NCI-H2171 (cell line): ENCODE measurements around the gene CABCOCO1.
"Not testable (repeated sequence)": the region's sequence is repeated elsewhere in the genome, so short reads cannot be mapped to it uniquely, and the experiment has no call there.

Experiments
- DNase-seq: peaks from one replicate; lab custom pipeline; 2025; lab: John Stamatoyannopoulos, UW

CABCOCO1 gene

DNA sequence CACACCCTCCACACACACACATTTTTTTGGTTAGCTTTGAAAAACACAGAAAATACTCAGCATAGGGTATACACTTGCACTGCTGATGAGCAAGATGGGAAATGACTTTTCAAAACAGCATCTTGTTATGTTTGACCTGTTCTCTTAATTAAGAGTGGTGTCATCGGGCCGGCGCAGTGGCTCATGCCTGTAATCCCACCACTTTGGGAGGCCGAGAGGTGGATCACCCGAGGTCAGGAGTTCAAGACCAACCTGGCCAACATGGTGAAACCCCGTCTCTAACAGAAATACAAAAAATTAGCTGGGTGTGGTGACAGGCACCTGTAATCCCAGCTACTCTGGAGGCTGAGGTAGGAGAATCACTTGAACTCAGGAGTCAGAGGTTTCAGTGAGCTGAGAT lies 56.7 kb downstream of the CABCOCO1 start:
- not testable (repeated sequence) for DNase-seq

DNA sequence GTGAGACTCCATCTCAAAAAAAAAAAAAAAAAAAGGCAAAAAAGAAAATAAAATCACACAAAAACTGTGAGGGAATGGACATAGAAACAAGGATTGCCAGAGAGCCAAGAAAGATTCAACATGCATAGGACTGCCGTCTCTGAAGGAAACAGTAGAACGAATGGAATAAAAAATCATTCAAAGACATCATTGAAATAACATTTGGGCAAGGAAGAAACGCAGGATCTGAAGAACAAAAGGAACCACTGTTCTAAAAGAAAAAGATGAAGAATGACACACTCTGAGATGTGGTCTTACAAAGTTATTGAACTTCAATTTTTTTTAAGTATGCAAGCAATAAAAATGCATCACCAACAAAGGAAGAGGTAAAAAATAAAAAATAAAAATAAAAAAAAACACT lies 57.2 kb downstream of the CABCOCO1 start:
- no peak for DNase-seq

DNA sequence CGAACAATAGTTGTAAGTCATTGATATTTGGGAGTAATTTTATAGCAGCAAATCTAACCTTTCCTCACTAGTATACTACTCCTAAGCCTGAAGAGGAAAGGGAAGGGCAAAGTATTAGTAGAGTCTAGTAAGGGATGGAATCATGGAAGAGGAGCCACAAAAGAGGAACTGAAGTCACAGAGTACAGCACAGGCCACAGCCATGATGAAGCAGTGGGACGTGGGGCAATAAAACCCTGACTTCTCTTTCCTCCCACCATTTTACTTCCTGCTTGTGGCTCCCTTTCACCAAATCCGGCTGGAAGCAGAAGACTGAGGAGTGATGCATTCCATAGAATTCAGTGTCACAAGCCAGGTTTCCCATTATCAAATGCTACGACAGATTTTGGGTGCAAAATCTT lies 58.7 kb downstream of the CABCOCO1 start:
- DNase-seq, result no peak

DNA sequence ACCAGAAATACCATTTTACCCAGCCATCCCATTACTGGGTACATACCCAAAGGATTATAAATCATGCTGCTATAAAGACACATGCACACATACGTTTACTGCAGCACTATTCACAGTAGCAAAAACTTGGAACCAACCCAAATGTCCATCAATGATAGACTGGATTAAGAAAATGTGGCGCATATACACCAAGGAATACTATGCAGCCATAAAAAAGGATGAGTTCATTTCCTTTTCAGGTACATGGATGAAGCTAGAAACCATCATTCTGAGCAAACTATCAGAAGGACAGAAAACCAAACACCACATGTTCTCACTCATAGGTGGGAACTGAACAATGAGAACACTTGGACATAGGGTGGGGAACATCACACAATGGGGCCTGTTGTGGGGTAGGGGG lies 62.5 kb downstream of the CABCOCO1 start:
- DNase-seq, result not testable (repeated sequence)

DNA sequence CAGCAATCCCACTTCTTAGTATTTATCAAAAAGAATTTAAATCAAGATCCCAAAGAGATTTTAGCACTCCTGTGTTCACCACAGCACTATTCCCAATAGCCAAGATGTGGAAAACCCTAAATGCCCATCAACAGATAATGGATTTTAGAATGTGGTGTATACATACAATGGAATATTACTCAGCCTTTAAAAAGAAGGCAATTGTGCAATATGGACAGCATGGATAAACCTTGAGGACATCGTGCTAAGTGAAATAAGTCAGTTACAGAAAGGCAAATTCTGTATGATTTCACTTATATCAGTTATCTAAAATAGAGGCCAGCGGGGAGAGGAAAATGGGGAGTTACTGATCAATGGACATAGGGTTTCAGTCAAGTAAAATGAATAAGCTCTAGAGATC lies 66.9 kb downstream of the CABCOCO1 start:
- DNase-seq, result no peak

DNA sequence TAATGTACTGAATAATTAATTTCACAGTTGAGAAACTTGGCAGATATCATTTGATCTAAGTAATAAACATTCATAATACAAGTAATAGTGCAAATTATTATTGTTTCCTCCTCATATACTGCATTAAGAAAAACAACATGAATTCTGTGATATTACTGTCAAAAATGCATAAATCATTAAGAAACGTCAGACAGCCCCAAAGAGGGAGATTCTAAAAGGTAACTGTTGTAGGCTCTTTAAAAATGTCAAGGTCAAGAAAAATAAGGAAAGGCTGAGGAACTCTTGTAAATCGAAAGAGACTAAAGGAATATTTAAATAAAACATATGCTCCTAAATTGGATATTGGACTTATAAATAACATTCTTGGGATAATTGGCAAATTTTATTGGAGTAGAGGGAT lies 67.9 kb downstream of the CABCOCO1 start:
- no peak for DNase-seq

DNA sequence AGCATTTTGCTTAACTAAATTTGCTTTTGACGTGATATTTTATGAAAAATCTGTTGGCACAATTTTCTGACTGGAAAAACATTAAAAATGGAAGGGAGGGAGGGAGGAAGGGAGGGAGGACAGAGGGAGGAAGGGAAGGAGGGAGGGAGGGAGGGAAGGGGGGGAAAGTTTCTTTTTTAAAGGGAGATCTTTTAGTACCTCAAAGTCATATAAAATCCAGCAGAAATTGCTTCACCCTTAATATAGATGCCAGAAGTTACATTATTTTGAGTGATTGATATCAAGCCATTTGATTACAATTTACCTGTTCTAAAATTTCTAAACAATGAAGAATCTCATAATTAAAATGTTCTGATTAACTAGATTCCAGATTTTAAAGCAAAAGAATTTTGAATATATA lies 68.9 kb downstream of the CABCOCO1 start:
- DNase-seq, result no peak

DNA sequence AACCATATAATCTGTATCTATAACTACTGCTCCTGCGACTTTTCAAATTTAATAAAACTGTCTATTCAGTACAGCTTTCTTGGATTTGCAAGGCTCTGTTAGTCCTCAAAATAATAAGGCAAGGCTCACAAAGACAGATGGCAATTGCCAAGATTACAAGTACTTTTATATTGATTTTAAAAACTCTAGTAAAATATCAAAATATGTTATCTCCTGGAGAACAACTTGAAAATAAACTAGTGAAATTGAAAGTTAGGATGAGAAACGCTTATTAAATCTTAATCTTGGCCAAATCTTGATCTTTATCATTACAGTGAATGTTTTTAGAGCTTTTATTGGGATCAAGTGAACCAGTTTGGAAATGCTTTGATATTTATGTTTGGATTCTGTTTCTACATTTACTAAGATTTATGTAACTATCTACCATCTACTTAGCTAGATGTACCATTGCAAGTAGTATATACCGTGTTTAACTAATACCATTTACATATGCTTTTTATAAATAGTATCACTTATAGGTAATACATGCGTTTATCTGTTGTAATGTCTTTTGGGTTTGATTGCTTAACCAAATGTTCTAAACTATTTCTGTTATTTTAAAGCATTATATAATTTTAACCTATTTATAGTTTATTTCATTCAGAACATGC lies 70.0 kb downstream of the CABCOCO1 start:
- DNase-seq, result no peak

DNA sequence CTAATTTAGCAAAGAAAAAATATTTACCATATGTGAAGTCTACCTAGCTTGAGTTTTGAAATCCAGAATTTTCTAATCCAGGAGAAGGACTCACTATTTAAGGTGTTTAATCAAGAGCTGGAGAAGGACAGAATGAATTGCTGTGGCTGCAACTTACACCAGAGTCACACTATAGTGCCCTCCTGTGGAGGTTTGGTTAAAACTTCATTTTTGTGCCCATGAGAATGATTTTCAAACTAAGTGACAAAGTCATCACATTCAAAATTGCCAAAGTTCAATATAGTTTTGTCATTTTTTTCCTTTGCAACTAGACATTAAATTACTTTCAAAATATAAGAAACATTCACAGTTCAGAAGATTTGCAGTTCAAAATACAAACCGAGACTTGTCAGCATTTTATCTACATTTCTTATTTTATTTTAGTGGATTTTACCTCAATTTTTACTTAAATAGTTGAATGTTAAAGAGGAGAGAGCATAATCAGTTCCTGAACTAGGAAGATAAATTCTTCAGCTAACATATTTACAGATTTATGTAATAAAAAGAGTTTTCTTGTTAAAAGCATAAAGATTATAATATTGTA lies 70.7 kb downstream of the CABCOCO1 start:
- DNase-seq, result peak; percentile 20

DNA sequence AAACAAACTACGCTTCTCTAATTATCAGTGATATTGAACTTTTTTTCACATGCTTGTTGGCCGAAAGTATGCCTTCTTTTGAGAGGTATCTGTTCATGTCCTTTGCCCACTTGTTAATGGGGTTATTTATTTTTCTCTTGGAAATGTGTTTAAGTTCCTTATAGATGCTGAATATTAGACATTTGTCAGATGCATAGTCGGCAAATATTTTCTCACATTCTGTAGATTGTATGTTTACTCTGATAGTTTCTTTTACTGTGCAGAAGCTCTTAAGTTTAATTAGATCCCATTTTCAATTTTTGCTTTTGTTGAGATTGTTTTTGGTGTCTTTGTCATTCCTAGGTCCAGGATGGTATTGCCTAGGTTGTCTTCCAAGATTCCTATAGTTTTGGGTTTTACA lies 73.2 kb downstream of the CABCOCO1 start:
- no peak for DNase-seq

DNA sequence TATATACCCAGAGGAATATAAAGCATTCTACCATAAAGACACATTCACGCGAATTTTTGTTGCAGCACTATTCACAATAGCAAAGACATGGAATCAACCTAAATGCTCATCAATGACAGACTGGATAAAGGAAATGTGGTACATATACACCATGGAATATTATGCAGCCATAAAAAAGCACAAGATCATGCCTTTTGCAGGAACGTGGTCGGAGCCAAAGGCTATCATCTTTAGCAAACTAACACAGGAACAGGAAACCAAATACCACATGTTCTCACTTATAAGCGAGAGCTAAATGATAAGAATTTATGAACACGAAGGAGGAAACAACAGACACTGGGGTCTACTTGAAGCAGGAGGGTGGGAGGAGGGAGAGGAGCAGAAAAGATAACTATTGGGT lies 74.7 kb downstream of the CABCOCO1 start:
- DNase-seq, result not testable (repeated sequence)

DNA sequence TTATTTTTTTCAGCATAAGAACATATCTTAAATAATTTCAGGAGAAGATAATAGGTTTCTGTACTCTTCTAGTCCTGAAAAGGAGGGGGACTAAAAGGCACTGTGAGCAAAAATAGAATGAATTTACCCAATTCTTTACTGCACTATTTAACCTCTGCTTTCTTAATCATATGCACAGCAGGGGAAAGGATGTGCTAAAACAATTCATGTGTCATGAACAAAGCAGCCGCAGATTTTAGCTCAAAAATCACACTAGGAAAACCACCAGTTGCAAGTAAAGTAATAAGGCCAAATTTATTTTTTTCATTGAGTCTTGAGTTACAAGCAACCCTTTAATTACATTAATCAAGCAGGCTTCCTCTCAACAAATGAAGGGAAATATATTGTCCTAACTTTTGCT lies 80.1 kb downstream of the CABCOCO1 start:
- no peak for DNase-seq

DNA sequence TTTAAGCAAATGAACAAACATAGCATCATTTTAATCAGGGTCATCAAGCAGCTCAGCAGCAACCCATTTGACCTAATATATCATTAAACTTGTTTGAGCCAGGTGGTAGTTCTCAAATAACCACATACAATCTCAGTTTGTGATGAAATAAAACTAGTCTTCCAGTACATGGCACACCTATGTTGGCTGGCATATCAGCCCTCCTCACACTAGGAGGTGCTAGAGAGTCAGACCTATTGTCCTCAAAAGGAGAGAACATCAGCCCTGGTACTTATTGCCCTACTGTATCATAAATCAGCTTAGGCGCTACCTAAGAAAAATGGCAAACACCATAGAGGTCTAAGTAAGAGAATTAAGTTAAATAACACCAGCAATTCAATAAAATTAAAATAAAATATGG lies 81.7 kb downstream of the CABCOCO1 start:
- DNase-seq, result no peak

DNA sequence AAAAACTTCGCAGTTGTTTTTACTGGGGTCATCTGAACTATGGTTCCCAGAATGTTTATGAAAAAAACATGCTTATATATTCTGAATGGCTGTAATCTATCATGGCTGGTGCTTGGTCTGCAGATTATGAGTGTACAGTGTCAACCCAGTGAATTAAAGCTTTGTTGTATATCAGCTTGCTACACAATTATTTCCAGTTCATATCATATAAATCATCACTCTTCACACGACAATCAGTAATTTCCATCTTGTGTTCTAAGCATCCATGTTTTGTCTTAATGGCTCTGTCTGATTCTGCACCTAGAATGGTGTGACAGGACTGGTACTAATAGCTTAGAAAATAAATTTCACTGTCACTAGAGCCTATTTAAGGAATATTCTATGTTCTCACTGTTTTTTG lies 83.6 kb downstream of the CABCOCO1 start:
- DNase-seq, result no peak

DNA sequence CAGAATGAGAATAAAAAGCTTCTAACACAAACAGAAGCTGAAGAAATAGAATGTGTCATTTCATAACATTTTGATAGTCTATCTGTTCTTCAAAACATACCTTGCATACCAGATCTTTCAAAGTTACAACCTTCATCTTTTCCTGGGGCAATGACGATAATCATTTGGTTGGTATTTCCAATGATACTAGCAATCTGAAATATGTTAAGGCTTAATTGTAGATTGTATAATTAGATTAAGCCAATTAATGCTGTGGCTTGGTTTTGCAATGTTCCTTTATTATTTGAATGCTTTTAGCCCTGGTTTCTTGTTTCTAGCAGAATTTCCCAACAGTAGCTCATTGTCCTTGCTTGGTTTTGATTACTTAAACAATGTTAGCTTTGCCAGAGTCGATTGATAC lies 84.6 kb downstream of the CABCOCO1 start:
- DNase-seq, result no peak

DNA sequence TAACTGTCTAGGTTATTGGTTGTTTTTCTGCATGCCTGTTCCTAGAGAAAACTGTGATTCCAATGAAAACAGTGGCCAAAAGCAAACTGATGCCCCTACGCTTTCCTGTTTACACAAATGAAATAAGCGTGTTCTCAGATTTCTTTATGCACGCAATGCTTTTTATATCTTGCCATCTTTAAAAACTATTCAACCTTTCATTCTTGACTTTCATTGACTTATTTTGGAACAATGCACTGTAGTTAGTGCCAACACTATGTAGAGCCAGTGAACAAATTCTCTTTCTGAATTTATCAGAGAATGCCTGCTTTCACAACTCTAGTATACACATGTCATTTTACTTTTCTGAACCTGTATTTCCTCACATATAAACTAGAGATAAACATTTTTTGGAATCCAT lies 86.6 kb downstream of the CABCOCO1 start:
- DNase-seq, result no peak

DNA sequence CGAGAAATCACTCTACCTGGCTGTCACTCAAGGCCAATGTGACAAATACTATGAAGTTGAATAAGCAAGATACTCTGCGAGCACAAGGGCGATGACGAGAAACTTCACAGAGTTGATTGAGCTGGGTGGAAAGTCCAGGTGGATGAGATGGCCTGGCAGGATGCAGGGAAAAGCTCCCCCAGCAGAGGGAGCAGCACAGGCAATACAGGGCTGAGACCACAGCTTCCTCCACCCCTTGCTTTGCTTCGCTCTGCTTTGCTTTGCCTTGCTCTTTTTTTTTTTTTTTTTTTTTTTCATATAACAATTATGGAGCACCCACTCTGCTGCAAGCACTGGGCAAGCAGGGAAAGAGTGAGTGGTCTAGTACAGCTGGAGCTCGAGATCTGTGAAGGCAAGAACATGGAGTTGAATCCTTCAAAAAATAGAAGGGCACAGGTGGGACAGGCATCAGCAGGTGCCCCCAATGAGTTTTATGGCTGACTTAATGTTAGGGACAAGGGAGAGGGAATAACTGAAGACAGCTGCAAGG lies 88.3 kb downstream of the CABCOCO1 start:
- DNase-seq, result no peak

DNA sequence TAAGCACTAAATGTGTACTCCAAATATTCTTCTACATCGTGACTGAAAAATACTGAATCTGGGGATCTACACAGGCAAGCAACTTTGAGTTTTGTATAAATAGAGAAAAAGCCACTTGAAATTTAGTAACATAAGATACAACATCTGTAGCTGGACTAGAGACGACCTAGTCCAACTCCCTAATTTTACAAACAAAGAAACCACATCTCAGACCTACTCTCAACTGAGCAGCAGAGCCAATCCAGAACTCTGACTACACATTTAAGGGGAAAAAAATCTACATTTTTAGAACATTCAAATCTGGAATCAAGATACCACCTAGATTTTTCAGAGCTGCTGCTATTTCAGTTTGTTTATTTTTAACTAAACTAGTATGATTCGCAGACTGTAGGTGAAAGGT lies 88.9 kb downstream of the CABCOCO1 start:
- DNase-seq, result no peak

DNA sequence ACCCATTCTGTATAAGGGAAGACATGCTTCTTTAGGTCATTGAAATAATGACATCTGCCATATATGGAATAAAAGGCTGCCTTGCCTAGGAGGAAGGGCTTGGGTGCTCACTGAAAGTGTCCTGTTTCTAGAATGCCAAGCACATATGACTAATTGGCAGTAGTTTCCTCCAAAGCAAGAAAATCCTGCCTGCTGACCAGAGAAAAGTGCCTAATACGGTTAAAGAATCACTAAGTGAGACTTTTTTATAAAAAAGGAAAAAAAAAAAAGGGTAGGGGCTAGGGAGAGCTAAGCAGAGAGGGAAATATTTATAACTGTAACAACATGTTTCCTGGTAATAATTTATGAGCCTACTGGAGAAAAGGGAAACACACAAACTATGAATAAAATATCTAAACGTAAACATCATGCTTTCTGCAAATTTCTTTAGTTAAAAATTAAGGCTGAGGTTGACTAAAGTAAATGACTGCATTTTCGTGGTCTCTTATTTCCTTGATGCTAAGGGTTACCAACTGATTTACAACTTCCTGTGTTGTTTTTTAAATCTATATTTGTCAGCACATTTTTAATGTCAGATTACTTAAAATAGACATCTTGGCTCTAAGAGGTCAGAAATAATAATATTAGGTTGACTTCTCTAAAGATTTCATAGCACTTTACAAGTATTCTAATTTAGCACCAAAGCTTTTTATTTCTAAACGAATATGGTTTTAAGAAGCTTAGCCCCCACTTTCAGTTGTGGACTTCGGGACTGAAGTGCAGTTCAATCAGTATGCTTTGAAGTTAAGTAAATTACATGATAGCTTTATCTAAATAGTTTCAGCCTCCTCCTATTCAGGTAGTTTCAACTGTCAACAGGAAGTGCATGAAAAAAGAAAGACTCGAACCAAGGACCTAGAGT lies 89.6 kb downstream of the CABCOCO1 start:
- no peak for DNase-seq

DNA sequence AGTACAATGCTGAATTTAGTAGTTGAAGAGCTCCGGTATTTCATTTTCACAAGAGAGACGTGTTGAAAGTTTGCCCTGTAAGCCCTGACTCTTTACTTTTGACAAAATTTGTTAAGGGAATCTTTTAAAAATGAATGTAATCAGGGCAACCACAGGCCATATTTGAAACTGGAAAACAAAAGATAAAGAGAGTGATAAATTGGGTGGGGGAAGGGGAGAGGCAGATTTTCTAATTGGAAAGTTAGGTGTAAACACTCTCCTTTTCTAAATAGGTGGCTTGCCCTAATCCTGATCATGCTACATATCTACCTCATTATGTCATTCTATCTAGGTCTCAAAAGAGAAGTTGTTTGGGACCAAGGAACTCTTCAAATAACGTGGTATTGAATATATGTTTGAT lies 90.7 kb downstream of the CABCOCO1 start:
- no peak for DNase-seq

DNA sequence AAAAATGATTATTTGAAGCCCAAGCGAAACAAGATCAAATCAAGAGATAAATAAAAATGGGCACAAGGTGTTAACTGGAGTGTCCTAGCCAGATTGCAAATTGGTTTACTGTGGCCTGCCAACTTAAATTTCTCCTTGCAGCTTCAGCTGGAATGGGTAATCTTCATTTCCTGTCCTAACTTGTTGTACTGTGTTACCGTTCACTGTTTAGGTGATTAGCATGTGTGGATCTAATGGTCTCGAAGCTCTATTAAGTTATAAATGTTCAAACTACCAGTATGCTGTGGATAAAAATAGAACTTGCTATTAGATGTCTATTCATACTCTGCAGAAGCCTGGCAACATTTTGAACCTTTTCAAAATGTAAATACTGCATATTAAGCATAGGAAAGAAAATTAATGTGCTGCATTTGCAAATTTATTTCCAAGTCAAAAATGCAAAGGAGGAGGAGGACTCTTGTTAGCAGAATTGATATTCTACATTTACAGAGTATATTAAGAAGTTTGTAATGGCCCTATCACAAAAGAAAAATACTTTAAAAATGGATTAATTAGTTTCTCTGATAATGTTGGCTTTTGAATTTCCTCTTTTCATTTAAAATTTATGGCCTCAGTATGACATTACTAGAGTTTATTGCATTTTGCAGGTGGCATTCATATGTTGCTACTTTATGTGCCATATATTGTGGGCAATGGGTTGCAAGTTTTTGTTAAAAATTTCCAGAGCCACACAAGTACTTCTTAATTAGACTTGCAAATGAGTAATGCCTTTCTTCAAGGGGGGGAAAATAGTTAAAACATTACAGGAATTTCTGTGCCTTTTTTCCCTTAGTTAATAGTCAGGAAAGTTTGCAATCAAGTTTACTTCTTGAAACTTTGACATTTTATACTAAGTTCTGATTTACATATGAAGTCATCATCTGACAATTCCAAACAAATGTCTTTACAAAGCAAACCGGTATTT lies 92.1 kb downstream of the CABCOCO1 start:
- no peak for DNase-seq

DNA sequence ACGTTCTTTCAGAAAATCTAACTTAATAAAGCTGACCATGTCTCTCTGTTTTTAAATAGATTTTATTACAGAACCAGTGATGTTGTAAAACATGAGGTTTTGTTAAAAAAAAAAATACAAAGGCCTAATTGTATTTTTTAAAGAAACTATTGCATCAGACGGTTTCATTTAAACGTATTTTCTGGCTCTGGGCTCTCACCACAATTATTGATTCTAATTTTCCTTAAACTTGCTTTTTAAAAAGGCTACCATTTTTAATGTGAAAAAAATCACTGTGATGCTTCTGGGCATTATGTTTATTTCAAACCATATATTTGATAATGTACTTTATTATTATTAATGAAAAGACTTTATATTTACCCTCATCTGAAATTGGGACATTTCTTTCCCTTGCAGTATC lies 94.3 kb downstream of the CABCOCO1 start:
- DNase-seq, result no peak
